ENCODE measurements around the gene MUS81. TPM values are rescaled to one million over a fixed set of nuclear protein-coding genes. Genes with fewer than 3 reads are reported as not detected.

Gene MUS81
- total RNA-seq, 2 donors from 2014 or later = 64.3 to 68.6 TPM

GRCh38 chr11:65915821-65916251 lies 55.6 kb downstream of the MUS81 start:
- no peak overlapping the region for H3K4me3 ChIP-seq
- H3K27me3 ChIP-seq (replicated peaks; ENCODE audit: insufficient read depth) = no peaks in the 10 kb centered on the region
- H3K36me3 ChIP-seq = no peaks in the 10 kb centered on the region
- peaks cover 24% of the 10 kb centered on the region for H3K4me1 ChIP-seq (replicated peaks)
- peak; percentile 44 for DNase-seq (ENCODE audit: low spot score)
- TF ChIP-seq CTCF (IDR thresholded peaks at IDR 0.05) (no peak), POLR2A (IDR thresholded peaks at IDR 0.05) (peak; percentile 23), POLR2AphosphoS5 (IDR thresholded peaks at IDR 0.05) (peak; percentile 78)
- 27% methylated on average over 13 of the region's 13 CpGs for WGBS
- no peaks in the 10 kb centered on the region for H3K9me3 ChIP-seq
- intact Hi-C loops (cut with DNase I) = loop anchor here (5.0 to 10.0 kb wide), 2 partner anchors 46 to 349 kb away; partner anchors contain the start of genes RAB1B and SART1
- peak overlapping the region; percentile 51 to 75 for H3K27ac ChIP-seq

Other genes with a start within 250 kb of the MUS81 start
- 10 to 100 TPM; 42.7 to 67.9 TPM for gene MAP3K11, start 246.2 kb upstream of the MUS81 start, total RNA-seq
- 10 to 100 TPM; 32.0 to 67.9 TPM for gene PCNX3, start 244.7 kb upstream of the MUS81 start, total RNA-seq
- gene SIPA1, start 222.3 kb upstream of the MUS81 start, total RNA-seq = 10 to 100 TPM; 38.2 to 45.2 TPM
- 10 to 100 TPM; 51.8 to 98.4 TPM for gene RELA, start 197.5 kb upstream of the MUS81 start, total RNA-seq
- 100 to 1,000 TPM in 1 of 2 donors, 10 to 100 TPM in 1; 74.8 to 107 TPM for gene KAT5, start 148.2 kb upstream of the MUS81 start, total RNA-seq
- gene RNASEH2C, start 139.6 kb upstream of the MUS81 start, total RNA-seq = 100 to 1,000 TPM in 1 of 2 donors, 10 to 100 TPM in 1; 78.0 to 166 TPM
- 10 to 100 TPM; 15.4 to 18.8 TPM for gene AP5B1, start 79.5 kb upstream of the MUS81 start, total RNA-seq
- gene OVOL1, start 73.4 kb upstream of the MUS81 start, total RNA-seq = 1 to 10 TPM; 2.7 to 8.5 TPM
- gene SNX32, start 26.5 kb upstream of the MUS81 start, total RNA-seq = under 1 TPM in 1 of 2 donors, not detected in 1; 0.91 TPM
- 100 to 1,000 TPM; 654 to 731 TPM for gene CFL1, start 2.3 kb upstream of the MUS81 start, total RNA-seq
- 10 to 100 TPM; 40.0 to 84.5 TPM for gene EFEMP2, start 12.4 kb downstream of the MUS81 start, total RNA-seq
- gene CTSW, start 19.4 kb downstream of the MUS81 start, total RNA-seq = 1 to 10 TPM; 1.3 to 1.8 TPM
- gene FIBP, start 28.0 kb downstream of the MUS81 start, total RNA-seq = 100 to 1,000 TPM in 1 of 2 donors, 10 to 100 TPM in 1; 87.7 to 151 TPM
- gene CCDC85B, start 30.2 kb downstream of the MUS81 start, total RNA-seq = 10 to 100 TPM; 40.4 to 55.0 TPM
- 1 to 10 TPM; 2.6 to 3.4 TPM for gene FOSL1, start 40.0 kb downstream of the MUS81 start, total RNA-seq
- 10 to 100 TPM; 30.1 to 54.6 TPM for gene C11orf68, start 58.6 kb downstream of the MUS81 start, total RNA-seq
- 100 to 1,000 TPM; 101 to 127 TPM for gene DRAP1, start 59.0 kb downstream of the MUS81 start, total RNA-seq
- gene TSGA10IP, start 85.0 kb downstream of the MUS81 start, total RNA-seq = under 1 TPM in 1 of 2 donors, not detected in 1; 0.68 TPM
- gene SART1, start 101.3 kb downstream of the MUS81 start, total RNA-seq = 10 to 100 TPM; 36.7 to 76.6 TPM
- 10 to 100 TPM; 33.6 to 37.3 TPM for gene EIF1AD, start 141.7 kb downstream of the MUS81 start, total RNA-seq
- gene BANF1, start 142.1 kb downstream of the MUS81 start, total RNA-seq = 10 to 100 TPM; 59.4 to 78.8 TPM
- gene CST6, start 151.6 kb downstream of the MUS81 start, total RNA-seq = 1 to 10 TPM in 1 of 2 donors, under 1 TPM in 1; 0.36 to 6.5 TPM
- gene CATSPER1, start 166.0 kb downstream of the MUS81 start, total RNA-seq = under 1 TPM in 1 of 2 donors, not detected in 1; 0.85 TPM
- gene GAL3ST3, start 188.7 kb downstream of the MUS81 start, total RNA-seq = 1 to 10 TPM; 2.3 to 4.3 TPM
- gene SF3B2, start 191.9 kb downstream of the MUS81 start, total RNA-seq = 100 to 1,000 TPM; 130 to 212 TPM
- 100 to 1,000 TPM in 1 of 2 donors, 10 to 100 TPM in 1; 51.9 to 107 TPM for gene PACS1, start 209.8 kb downstream of the MUS81 start, total RNA-seq